ENCODE data around the gene LARGE2. TPM values are rescaled to one million over a fixed set of nuclear protein-coding genes. Genes with fewer than 3 reads are reported as not detected.

The LARGE2 gene
- total RNA-seq, 1 experiment from 2014 or later: 67.6 TPM

DNA sequence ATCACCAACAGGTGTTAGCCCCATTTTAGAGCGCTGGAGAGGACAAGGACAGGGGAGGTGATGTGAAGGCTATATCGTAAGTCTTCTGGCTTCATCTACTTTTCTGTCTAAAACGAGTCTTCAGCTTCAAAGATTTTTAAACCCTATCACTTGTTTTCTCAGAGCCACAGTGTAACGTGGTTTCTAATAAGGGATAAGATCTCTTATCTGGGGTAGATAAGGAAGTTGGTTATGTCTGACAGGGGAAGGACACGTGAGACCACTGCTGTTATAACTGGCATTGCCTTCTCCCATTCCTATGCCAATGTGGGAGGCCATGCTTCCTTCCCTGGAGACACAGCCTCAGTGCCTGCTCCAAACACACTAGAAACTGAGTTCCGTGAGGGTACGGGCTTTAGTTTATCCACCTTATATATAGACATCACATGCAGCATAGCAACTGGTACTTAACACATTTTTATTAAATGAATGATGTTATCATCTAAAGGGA lies 39.3 kb downstream of the LARGE2 start:
- no peaks in the 10 kb centered on the region for H3K4me1 ChIP-seq (ENCODE audit: control insufficient read depth in 1 of 2, insufficient read depth in 2 of 2, low read length in 2 of 2)
- no peak overlapping the region for H3K4me2 ChIP-seq (ENCODE audit: low read length)
- intact Hi-C loops (cut with micrococcal nuclease): loop anchor here (10.0 kb wide), 1 partner anchor 353 kb away; no protein-coding TSS in a partner anchor
- DNase-seq (ENCODE audit: low read depth, low spot score) (no peak), ATAC-seq (no peak)
- H3K27ac ChIP-seq (ENCODE audit: low read depth, low read length): no peak overlapping the region
- POLR2A ChIA-PET: no interaction called here
- H3K9ac ChIP-seq (ENCODE audit: low read length): no peak overlapping the region
- no peaks in the 10 kb centered on the region for H3K36me3 ChIP-seq (ENCODE audit: control insufficient read depth in 1 of 2, insufficient read depth in 2 of 2, low read length in 2 of 2)
- no peak overlapping the region for H3K4me3 ChIP-seq (replicated peaks in 1 of 2; ENCODE audit: low read depth in 1 of 2, low read length in 2 of 2)
- no peaks in the 10 kb centered on the region for H3K9me2 ChIP-seq (ENCODE audit: insufficient read depth)
- no peaks in the 10 kb centered on the region for H3K27me3 ChIP-seq (ENCODE audit: insufficient read depth, low read length)
- H3K9me3 ChIP-seq (ENCODE audit: control insufficient read depth in 1 of 2, insufficient read depth in 1 of 2, low read depth in 1 of 2, low read length in 2 of 2): no peaks in the 10 kb centered on the region
- no peak overlapping the region for H2AFZ ChIP-seq (ENCODE audit: low read depth, low read length, poor library complexity, severe bottlenecking)
- TF ChIP-seq, protein P1, sequence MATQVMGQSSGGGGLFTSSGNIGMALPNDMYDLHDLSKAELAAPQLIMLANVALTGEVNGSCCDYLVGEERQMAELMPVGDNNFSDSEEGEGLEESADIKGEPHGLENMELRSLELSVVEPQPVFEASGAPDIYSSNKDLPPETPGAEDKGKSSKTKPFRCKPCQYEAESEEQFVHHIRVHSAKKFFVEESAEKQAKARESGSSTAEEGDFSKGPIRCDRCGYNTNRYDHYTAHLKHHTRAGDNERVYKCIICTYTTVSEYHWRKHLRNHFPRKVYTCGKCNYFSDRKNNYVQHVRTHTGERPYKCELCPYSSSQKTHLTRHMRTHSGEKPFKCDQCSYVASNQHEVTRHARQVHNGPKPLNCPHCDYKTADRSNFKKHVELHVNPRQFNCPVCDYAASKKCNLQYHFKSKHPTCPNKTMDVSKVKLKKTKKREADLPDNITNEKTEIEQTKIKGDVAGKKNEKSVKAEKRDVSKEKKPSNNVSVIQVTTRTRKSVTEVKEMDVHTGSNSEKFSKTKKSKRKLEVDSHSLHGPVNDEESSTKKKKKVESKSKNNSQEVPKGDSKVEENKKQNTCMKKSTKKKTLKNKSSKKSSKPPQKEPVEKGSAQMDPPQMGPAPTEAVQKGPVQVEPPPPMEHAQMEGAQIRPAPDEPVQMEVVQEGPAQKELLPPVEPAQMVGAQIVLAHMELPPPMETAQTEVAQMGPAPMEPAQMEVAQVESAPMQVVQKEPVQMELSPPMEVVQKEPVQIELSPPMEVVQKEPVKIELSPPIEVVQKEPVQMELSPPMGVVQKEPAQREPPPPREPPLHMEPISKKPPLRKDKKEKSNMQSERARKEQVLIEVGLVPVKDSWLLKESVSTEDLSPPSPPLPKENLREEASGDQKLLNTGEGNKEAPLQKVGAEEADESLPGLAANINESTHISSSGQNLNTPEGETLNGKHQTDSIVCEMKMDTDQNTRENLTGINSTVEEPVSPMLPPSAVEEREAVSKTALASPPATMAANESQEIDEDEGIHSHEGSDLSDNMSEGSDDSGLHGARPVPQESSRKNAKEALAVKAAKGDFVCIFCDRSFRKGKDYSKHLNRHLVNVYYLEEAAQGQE (IDR thresholded peaks at IDR 0.05; ENCODE audit: low read depth): no peak
- RAD21 ChIA-PET (ENCODE audit: low non-redundant PET in 1 of 2, low total read pairs in 2 of 2, uncharacterized antibody in 2 of 2, unreplicated experiment in 2 of 2): no interaction called here
- BruUV-seq (replicated peaks): no TSS peak
- CTCF ChIA-PET: no interaction called here
- H4K20me1 ChIP-seq (ENCODE audit: insufficient read depth): no peaks in the 10 kb centered on the region
- H3K79me2 ChIP-seq (ENCODE audit: insufficient read depth, low read length): no peaks in the 10 kb centered on the region

DNA sequence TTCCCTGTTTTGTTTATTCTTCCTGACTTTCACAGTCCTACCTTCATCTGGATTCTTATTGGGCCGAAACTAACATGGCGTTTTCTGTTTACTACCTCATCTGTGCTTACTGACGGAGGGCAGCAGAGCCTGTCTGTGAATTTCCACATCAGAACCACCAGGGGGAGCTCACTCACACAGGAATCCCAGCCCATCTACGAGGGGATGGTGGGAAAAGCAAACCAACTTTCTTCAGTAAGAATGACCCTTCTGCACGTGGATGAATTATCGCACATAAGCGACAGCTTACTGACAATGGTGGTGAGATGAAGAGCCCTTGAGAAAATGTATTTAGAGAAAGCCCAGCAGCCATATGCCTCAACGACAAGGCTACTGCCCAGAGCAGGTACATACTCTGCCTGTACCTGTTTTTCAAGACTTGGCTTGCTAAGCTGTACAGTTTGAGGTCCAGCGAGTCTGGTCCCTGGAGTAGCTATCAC lies 42.5 kb downstream of the LARGE2 start:
- ChIA-PET POLR2A (interaction anchor here (1.1 kb wide), 1 partner anchor 279 kb away, joined by 4 read pairs; no protein-coding TSS in a partner anchor), CTCF (interaction anchor here (0.6 to 3.0 kb wide), 32 partner anchors 9 to 350 kb away, joined by 3 to 62 read pairs (median 4); partner anchors contain the start of gene PEX16), RAD21 (ENCODE audit: low non-redundant PET in 1 of 2, low total read pairs in 2 of 2, uncharacterized antibody in 2 of 2, unreplicated experiment in 2 of 2) (interaction anchor here (0.5 to 1.5 kb wide), 4 partner anchors 41 to 273 kb away, joined by 3 to 8 read pairs (median 4); no protein-coding TSS in a partner anchor)
- peak; percentile 77 for TF ChIP-seq RAD21 (IDR thresholded peaks at IDR 0.05; ENCODE audit: low read depth)
- TF ChIP-seq, protein P2, sequence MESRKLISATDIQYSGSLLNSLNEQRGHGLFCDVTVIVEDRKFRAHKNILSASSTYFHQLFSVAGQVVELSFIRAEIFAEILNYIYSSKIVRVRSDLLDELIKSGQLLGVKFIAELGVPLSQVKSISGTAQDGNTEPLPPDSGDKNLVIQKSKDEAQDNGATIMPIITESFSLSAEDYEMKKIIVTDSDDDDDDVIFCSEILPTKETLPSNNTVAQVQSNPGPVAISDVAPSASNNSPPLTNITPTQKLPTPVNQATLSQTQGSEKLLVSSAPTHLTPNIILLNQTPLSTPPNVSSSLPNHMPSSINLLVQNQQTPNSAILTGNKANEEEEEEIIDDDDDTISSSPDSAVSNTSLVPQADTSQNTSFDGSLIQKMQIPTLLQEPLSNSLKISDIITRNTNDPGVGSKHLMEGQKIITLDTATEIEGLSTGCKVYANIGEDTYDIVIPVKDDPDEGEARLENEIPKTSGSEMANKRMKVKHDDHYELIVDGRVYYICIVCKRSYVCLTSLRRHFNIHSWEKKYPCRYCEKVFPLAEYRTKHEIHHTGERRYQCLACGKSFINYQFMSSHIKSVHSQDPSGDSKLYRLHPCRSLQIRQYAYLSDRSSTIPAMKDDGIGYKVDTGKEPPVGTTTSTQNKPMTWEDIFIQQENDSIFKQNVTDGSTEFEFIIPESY (IDR thresholded peaks at IDR 0.05; ENCODE audit: extremely low read depth, insufficient replicate concordance, low read length): no peak
- no peak for TF ChIP-seq POLR2AphosphoS5 (IDR thresholded peaks at IDR 0.05; ENCODE audit: low read depth, low read length)
- TF ChIP-seq, protein P3, sequence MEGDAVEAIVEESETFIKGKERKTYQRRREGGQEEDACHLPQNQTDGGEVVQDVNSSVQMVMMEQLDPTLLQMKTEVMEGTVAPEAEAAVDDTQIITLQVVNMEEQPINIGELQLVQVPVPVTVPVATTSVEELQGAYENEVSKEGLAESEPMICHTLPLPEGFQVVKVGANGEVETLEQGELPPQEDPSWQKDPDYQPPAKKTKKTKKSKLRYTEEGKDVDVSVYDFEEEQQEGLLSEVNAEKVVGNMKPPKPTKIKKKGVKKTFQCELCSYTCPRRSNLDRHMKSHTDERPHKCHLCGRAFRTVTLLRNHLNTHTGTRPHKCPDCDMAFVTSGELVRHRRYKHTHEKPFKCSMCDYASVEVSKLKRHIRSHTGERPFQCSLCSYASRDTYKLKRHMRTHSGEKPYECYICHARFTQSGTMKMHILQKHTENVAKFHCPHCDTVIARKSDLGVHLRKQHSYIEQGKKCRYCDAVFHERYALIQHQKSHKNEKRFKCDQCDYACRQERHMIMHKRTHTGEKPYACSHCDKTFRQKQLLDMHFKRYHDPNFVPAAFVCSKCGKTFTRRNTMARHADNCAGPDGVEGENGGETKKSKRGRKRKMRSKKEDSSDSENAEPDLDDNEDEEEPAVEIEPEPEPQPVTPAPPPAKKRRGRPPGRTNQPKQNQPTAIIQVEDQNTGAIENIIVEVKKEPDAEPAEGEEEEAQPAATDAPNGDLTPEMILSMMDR (IDR thresholded peaks at IDR 0.05 in 2 of 3, conservative IDR thresholded peaks at IDR 0.05 in 1 of 3; ENCODE audit: borderline replicate concordance in 1 of 3, insufficient read depth in 1 of 3, low read depth in 2 of 3, low read length in 2 of 3): peak; percentile 74 to 94 (median 91)
- Histone ChIP-seq H4K20me1 (ENCODE audit: insufficient read depth) (no peaks in the 10 kb centered on the region), H3K4me1 (ENCODE audit: control insufficient read depth in 1 of 2, insufficient read depth in 2 of 2, low read length in 2 of 2) (no peaks in the 10 kb centered on the region), H3K79me2 (ENCODE audit: insufficient read depth, low read length) (no peaks in the 10 kb centered on the region), H3K9me3 (ENCODE audit: control insufficient read depth in 1 of 2, insufficient read depth in 1 of 2, low read depth in 1 of 2, low read length in 2 of 2) (no peaks in the 10 kb centered on the region), H3K4me2 (ENCODE audit: low read length) (peak overlapping the region; percentile 3; the same call in 1 of the 2 replicates), H2AFZ (ENCODE audit: low read depth, low read length, poor library complexity, severe bottlenecking) (no peak overlapping the region), H3K4me3 (replicated peaks in 1 of 2; ENCODE audit: low read depth in 1 of 2, low read length in 2 of 2) (no peak overlapping the region), H3K27me3 (ENCODE audit: insufficient read depth, low read length) (no peaks in the 10 kb centered on the region), H3K27ac (ENCODE audit: low read depth, low read length) (no peak overlapping the region), H3K9ac (ENCODE audit: low read length) (no peak overlapping the region), H3K9me2 (ENCODE audit: insufficient read depth) (no peaks in the 10 kb centered on the region), H3K36me3 (ENCODE audit: control insufficient read depth in 1 of 2, insufficient read depth in 2 of 2, low read length in 2 of 2) (no peaks in the 10 kb centered on the region)
- intact Hi-C loops (cut with micrococcal nuclease): loop anchor here (2.0 to 10.0 kb wide), 2 partner anchors 42 to 350 kb away; no protein-coding TSS in a partner anchor
- no TSS peak for BruUV-seq (replicated peaks)
- DNase-seq (ENCODE audit: low read depth, low spot score) (peak; percentile 49), ATAC-seq (peak; percentile 96)

Measured in HCT116 (cell line).